Hepatocyte (in vitro differentiated cells): Measurements from ENCODE around the gene SERTAD2. TPM values are rescaled to one million over a fixed set of nuclear protein-coding genes. Genes with fewer than 3 reads are reported as not detected.

Experiments used
- DNase-seq: peaks from one replicate; pipeline ENCODE4 v3.0.0-alpha.2; 2016; ENCODE audit warnings: low spot score
- H2AFZ ChIP-seq: fragments of 200-600 bp; sonication (generic); 2 replicates; pipeline ENCODE4 v1.6.0; 2016; ENCODE audit warnings: antibody characterized with exemption, mild to moderate bottlenecking
- H3K27ac ChIP-seq: fragments of 200-600 bp; sonication (generic); 2 replicates; pipeline ENCODE4 v1.5.1; 2016; ENCODE audit warnings: mild to moderate bottlenecking
- H3K27me3 ChIP-seq: fragments of 200-600 bp; sonication (generic); 2 replicates; pipeline ENCODE4 v1.6.1; 2016
- H3K36me3 ChIP-seq: fragments of 200-600 bp; sonication (generic); replicated peaks from 2 replicates; pipeline ENCODE4 v1.5.1; 2016; ENCODE audit warnings: low read depth; ENCODE audit not compliant: insufficient read depth
- H3K4me1 ChIP-seq: fragments of 200-600 bp; sonication (generic); 2 replicates; pipeline ENCODE4 v1.5.1; 2016; ENCODE audit warnings: mild to moderate bottlenecking, moderate library complexity; ENCODE audit not compliant: insufficient read depth
- H3K4me2 ChIP-seq: fragments of 200-600 bp; sonication (generic); 2 replicates; pipeline ENCODE4 v1.6.0; 2016
- H3K4me3 ChIP-seq: fragments of 200-600 bp; sonication (generic); 2 replicates; pipeline ENCODE4 v1.5.1; 2016; ENCODE audit warnings: mild to moderate bottlenecking
- H3K79me2 ChIP-seq: fragments of 200-600 bp; sonication (generic); 2 replicates; pipeline ENCODE4 v1.6.0; 2017; ENCODE audit warnings: mild to moderate bottlenecking
- H3K9me2 ChIP-seq: fragments of 200-600 bp; sonication (generic); replicated peaks from 2 replicates; pipeline ENCODE4 v1.6.0; 2017; ENCODE audit warnings: mild to moderate bottlenecking; ENCODE audit not compliant: insufficient read depth
- H3K9me3 ChIP-seq: fragments of 200-600 bp; sonication (generic); 2 replicates; pipeline ENCODE4 v1.5.1; 2016; ENCODE audit warnings: low read depth, mild to moderate bottlenecking
- H4K20me1 ChIP-seq: fragments of 200-600 bp; sonication (generic); 2 replicates; pipeline ENCODE4 v1.6.0; 2016; ENCODE audit warnings: mild to moderate bottlenecking; ENCODE audit not compliant: insufficient read depth, poor library complexity, severe bottlenecking
- EZH2 ChIP-seq: fragments of 200-600 bp; sonication (generic); IDR thresholded peaks from 2 replicates; pipeline ENCODE4 v1.6.1; 2016; ENCODE audit warnings: antibody characterized with exemption, mild to moderate bottlenecking, borderline replicate concordance
- EZH2phosphoT487 ChIP-seq: fragments of 200-600 bp; sonication (generic); IDR thresholded peaks from one replicate; pipeline ENCODE4 v1.6.1; 2018; ENCODE audit warnings: antibody characterized with exemption, mild to moderate bottlenecking, low read depth, moderate library complexity; ENCODE audit not compliant: unreplicated experiment, severe bottlenecking
- WGBS: methylation state at CpG from one replicate; pipeline ENCODE4 v1.1.6; 2016; ENCODE audit warnings: low lambda C conversion rate; ENCODE audit errors: missing lambda C conversion rate; 5-methylcytosine and 5-hydroxymethylcytosine counted together
- polyA plus RNA-seq: library from polyadenylated mRNA; unstranded; fragments of >200 nt; fragmentation: Nextera tagmentation; extraction: Ambion mirVana; gene quantifications from 2 replicates; pipeline ENCODE4 v1.2.1, GENCODE V29; 2016
- total RNA-seq: library from RNA; depleted of rRNA; stranded (reverse); fragments of >200 nt; gene quantifications from 2 replicates; pipeline ENCODE4 v1.2.3, GENCODE V29; 2014
- TF ChIP-seq, protein P1 (sequence below): fragments of 200-600 bp; sonication (generic); IDR thresholded peaks from 2 replicates; pipeline ENCODE4 v1.5.1; 2016; ENCODE audit warnings: antibody characterized with exemption, mild to moderate bottlenecking; ENCODE audit not compliant: poor library complexity

The SERTAD2 gene
- total and polyA plus RNA-seq, 2 experiments from 2014 or later, result 13.8 to 23.8 TPM

DNA sequence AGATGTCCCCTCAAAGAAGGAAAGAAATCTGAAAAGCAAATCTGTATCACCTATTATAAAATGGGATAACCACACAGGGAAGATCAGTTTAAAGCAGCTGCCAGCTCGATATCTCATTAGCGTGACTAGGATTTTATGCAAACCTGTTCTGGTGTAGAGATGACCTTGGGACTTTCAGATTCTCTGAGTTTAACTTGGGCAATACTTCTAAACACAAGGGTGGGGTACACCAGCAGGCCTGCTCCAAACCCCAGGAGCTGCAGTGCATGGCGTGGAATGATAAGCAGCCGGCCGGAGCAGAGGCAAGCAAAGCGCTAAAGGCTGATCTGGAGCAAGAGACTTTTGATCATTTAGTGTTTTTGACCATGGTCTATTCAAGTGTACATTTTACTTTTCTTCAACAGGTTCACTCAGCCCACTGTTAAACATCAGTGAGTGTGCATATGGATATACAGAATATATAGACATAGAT lies 4.7 kb downstream of the SERTAD2 start:
- Histone ChIP-seq H4K20me1 (peaks cover 30% of the 10 kb centered on the region), H3K4me1 (peaks cover 62% of the 10 kb centered on the region), H3K36me3 (no peaks in the 10 kb centered on the region), H3K4me2 (peak overlapping the region; percentile 74), H3K79me2 (peaks cover 79% of the 10 kb centered on the region), H3K9me2 (no peaks in the 10 kb centered on the region), H3K9me3 (no peaks in the 10 kb centered on the region), H3K4me3 (no peak overlapping the region), H3K27me3 (no peaks in the 10 kb centered on the region), H2AFZ (no peak overlapping the region), H3K27ac (peak overlapping the region; percentile 100)
- WGBS, result 46% methylated on average over 6 of the region's 6 CpGs
- TF ChIP-seq EZH2phosphoT487 (no peak), EZH2 (no peak)
- TF ChIP-seq, protein P1, sequence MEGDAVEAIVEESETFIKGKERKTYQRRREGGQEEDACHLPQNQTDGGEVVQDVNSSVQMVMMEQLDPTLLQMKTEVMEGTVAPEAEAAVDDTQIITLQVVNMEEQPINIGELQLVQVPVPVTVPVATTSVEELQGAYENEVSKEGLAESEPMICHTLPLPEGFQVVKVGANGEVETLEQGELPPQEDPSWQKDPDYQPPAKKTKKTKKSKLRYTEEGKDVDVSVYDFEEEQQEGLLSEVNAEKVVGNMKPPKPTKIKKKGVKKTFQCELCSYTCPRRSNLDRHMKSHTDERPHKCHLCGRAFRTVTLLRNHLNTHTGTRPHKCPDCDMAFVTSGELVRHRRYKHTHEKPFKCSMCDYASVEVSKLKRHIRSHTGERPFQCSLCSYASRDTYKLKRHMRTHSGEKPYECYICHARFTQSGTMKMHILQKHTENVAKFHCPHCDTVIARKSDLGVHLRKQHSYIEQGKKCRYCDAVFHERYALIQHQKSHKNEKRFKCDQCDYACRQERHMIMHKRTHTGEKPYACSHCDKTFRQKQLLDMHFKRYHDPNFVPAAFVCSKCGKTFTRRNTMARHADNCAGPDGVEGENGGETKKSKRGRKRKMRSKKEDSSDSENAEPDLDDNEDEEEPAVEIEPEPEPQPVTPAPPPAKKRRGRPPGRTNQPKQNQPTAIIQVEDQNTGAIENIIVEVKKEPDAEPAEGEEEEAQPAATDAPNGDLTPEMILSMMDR, result no peak
- peak; percentile 73 for DNase-seq

DNA sequence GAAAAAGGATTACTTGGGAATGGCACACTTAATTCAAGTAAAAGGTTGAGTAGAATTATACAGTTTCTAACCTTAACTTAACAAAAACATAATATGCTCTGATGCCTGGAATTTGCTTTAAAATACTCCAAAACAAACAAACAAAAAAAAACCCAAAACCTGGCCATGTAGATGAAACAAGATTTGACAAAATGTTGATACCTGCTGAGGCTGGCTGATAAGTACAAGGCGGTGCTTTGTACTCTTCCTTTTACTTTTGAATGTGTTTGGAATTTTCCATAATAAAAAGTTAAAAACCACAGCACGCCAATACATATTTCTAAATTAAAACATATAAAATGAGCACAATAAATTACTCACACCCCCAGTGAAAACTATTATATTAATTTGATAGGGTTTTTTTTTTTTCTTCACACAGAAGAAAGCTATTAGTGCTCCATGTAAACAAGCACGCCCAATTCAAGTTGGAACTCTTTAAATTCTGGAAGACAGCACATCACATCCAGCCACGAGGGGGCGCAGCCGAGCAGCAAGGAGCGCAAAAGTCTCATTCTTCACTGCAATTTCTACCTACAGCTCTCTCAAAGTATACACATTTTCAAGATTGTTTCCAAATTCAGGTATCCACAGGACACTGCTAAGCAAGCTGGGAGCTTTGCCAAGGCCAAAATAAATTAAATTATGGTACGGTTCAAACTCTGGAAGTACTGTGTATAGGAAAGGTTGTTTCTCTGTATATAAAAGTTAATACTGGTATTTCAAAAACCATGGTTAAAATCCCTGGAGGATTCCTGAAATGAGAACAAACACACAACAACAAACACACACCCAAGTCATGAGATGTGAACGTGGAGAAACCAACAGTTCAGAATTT lies 7.5 kb downstream of the SERTAD2 start:
- Histone ChIP-seq H3K79me2 (peaks cover 90% of the 10 kb centered on the region), H3K27me3 (no peaks in the 10 kb centered on the region), H3K9me3 (no peaks in the 10 kb centered on the region), H3K4me1 (peaks cover 75% of the 10 kb centered on the region), H3K9me2 (no peaks in the 10 kb centered on the region), H3K4me2 (peak overlapping the region; percentile 86), H4K20me1 (peaks cover 43% of the 10 kb centered on the region), H3K27ac (peak overlapping the region; percentile 96), H3K36me3 (no peaks in the 10 kb centered on the region), H3K4me3 (no peak overlapping the region), H2AFZ (no peak overlapping the region)
- peak; percentile 85 for DNase-seq
- TF ChIP-seq EZH2phosphoT487 (no peak), EZH2 (no peak)
- TF ChIP-seq, protein P1, result peak; percentile 97
- 14% methylated on average over 9 of the region's 9 CpGs for WGBS

DNA sequence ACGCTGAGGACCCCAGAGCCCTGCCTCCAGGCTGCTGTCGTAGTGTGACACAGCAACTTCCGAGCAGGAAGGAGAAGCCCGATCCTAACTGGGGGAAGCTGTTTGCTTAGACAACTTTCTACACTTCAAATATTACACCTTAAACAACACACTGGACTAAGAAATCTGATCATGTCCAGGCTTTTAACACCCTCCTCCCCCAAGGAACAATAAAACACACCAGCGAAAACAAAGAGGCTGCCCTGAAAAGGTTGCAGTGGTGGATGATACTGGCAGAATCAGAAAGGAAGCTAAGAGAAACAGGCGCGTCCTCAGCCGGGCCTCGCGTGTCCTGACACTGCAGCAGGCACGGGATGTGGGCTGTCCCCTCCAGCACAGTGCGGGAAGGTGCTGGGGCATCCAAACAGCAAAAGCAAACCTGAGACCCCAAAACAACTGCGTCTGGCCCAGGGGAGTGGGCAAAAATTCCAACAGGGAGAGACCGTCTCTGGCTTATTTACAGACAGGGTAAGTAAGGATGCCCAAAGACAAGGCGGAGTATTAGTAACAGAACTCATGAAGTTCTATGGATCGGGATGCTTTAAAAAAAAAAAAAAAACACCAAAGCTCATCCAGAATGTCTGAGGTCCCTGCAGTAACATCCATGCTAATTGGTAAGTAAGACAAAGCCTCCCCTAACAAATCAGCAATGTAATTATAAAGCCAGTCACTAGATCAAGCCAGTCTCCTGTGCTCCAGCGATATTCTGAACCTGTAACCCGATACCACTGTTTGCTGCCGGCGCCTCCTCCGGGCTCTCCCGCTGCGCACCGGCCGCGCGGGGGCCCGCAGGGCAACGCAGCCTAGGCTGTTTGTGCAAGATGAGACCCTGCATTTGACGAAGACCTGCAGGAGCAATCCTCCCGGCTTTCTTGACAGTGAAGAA lies 9.0 kb downstream of the SERTAD2 start:
- Histone ChIP-seq H3K27ac (peak overlapping the region; percentile 96), H3K79me2 (peaks cover 90% of the 10 kb centered on the region), H3K4me1 (peaks cover 74% of the 10 kb centered on the region), H3K9me2 (no peaks in the 10 kb centered on the region), H3K4me3 (peak overlapping the region; percentile 14), H4K20me1 (peaks cover 54% of the 10 kb centered on the region), H3K4me2 (peak overlapping the region; percentile 86), H3K9me3 (no peaks in the 10 kb centered on the region), H3K36me3 (no peaks in the 10 kb centered on the region), H2AFZ (no peak overlapping the region), H3K27me3 (no peaks in the 10 kb centered on the region)
- no peak for TF ChIP-seq EZH2phosphoT487
- TF ChIP-seq, protein P1, result peak; percentile 14
- TF ChIP-seq EZH2, result no peak
- WGBS, result 1% methylated on average over 31 of the region's 31 CpGs
- DNase-seq, result peak; percentile 88
